Endometrium (tissue), 2 donors: ENCODE measurements around the gene TMEM236.

ENCODE experiments used
- FAIRE-seq: peaks from 2 replicates; lab custom pipeline; 2012; peaks lifted over from hg19 to GRCh38; lab: Jason Lieb, UNC
- donor health status: control.
- donor health status: control.

Gene TMEM236

DNA sequence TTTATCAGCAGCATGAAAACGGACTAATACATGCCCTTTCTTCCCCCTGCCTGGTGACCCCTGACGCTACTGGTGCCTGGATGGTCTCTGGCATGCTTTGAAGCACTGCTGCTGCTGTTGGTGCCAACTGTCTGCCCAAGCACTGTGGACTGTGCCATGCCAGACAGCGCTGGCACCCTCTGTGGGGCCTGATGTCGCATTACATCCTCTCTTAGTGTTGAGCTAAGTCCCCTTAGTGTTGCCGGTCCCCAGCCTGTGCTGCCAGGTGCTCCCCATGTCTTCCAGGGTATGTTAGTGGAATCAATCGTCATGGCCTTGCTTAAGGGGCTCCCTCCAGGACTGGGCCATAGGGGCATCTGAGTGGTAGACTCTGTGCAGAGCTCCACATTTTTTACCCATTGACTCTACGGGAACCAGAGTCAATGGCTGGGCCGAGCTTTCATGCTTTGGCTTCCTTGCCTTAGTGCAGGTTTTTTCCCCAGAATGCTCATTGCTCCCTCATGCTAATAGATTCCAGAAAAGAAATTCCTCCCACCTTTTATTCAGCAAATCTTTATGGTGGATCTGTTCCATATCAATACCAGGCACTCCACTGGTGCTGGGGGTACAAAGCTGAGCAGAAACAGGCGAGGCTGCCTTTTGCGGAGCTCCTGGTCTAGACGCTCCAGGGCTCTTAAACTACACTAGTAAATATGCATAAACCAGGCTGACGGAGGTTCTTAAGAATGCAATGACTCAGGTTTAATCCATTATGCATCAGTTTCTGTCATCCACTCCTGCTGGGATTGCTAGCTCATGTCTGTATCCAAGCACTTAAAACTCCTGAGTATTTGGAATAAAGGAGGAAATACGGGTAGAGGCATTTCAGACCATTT lies 35.3 kb downstream of the TMEM236 start:
- FAIRE-seq: no peak

DNA sequence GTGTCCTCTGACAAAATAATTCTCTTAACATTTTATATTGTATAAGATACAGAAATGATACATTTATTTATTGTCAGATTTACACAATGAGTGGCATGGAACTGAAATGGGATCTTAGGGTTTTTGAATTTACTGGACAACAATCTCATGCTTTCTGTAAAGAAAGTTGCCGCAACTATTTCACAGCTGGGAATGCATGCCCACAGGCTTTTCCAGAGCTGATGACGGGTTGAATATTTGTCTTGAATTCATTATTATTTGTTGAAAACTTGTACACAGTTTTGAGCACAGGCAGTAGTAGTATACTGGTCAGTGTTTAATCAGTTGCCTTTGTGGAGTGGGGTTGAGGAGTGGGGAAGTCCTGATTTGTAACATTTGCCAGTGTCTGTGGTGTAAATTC lies 36.6 kb downstream of the TMEM236 start:
- no peak for FAIRE-seq

DNA sequence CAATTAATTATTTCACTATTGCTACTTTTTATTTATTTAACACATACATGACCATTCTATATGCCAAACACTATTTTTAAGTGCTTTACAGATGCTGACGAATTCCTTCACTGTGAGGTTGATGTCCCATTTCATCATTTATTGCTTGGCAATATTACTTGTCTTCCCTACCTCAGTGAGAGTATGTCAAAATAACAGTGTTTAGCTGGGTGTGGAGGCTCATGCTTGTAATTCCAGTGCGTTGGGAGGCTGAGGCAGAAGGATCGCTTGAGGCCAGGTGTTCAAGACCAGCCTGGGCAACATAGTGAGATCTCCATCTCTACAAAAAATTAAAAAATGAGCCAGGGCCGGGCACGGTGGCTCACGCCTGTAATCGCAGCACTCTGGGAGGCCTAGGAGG lies 37.4 kb downstream of the TMEM236 start:
- no peak for FAIRE-seq

- FAIRE-seq: no peak
These were observed 38.6 kb downstream of the TMEM236 start for GRCh38 chr10:17790651-17791050.

GRCh38 chr10:17792991-17793390 lies 41.0 kb downstream of the TMEM236 start:
- FAIRE-seq: no peak

GRCh38 chr10:17793823-17794644 lies 42.0 kb downstream of the TMEM236 start:
- no peak for FAIRE-seq

- no peak for FAIRE-seq
These were observed 43.1 kb downstream of the TMEM236 start for GRCh38 chr10:17795083-17795482.

DNA sequence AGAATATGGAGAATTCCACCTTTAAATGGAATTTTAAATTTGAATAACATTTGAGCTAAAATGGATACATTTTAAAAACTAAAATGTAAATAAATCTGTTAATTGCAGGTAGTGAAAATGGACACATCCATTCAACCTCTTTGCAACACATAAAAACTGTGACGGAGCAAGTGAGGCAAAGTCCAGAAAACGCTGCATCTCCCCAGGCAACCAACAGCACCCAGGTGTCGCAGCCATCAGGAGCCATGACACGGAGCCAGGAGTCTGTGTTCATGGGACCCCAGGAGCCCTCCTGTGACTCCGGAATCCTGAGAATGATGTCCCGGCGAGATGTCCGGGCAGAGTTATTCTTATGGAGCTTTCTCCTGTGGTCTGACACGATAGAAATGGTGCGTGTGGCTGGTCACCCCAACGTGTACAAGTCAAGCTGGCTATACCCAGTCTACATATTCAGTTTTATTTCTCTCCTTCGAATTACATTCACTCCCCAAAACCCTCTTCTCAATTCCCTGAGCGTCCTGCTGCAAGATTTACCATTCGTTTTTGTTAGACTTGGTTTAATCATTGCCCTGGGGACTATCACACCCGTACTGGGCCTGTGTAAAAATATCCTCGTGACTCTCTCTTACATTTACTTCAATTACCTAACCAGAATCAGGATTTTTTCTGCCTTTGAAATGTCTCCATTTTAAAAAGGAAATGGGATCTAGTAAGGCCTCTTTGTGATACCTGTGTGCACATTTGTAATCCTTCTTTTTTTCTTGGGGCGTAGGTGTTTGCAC lies 44.0 kb downstream of the TMEM236 start:
- no peak for FAIRE-seq

GRCh38 chr10:17801507-17801906 lies 49.5 kb downstream of the TMEM236 start:
- no peak for FAIRE-seq

- FAIRE-seq: no peak
These were observed 50.3 kb downstream of the TMEM236 start for GRCh38 chr10:17802350-17802749.

GRCh38 chr10:17802976-17803375 lies 51.0 kb downstream of the TMEM236 start:
- no peak for FAIRE-seq

GRCh38 chr10:17805330-17805729 lies 53.3 kb downstream of the TMEM236 start:
- no peak for FAIRE-seq

- FAIRE-seq: no peak
These were observed 54.0 kb downstream of the TMEM236 start for GRCh38 chr10:17805921-17806577.

DNA sequence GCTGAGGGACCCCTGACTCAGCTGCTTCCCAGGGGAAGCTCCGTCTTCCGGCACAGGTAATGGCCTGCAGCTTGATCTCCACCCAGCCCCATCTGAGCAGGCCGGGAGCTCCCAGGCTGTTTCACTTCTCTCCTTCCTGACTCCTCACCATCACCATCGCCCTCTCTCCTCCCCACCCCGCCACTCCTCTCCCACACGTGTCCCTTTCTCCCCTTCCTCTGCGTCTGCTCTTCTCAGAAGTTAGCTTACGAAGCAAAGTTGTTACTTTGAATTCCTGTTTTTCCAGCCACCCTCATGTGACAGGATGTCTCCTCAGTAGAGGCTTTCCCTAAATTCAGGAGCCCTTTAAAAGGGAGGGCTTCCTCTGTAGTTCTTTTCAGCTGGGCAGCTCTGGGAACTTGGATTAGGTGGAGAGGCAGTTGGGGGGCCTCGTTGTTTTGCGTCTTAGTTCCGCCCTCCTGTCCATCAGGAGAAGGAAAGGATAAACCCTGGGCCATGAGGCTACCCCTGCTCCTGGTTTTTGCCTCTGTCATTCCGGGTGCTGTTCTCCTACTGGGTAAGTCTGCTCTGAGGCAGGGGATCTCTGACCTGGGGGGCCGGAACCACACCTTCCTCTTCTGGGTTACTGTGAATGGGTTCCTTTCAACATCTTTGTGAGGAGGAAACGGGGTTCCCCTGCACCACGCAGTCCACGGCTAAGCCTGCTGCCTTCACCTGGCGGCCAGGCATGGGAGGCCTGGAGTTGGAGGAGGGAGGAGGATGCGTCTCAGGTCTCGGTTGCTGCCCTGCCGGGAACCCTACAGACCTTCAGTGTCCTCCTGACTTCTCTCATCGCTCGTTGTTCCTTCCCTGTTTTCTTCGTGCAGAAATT lies 57.2 kb downstream of the TMEM236 start, which contains the start of gene MRC1:
Gene MRC1, plus strand, starts transcription at position 378 of the 871 bp plus-strand sequence. Its CDS starts 118 bp downstream, at position 496.
- FAIRE-seq: no peak

DNA sequence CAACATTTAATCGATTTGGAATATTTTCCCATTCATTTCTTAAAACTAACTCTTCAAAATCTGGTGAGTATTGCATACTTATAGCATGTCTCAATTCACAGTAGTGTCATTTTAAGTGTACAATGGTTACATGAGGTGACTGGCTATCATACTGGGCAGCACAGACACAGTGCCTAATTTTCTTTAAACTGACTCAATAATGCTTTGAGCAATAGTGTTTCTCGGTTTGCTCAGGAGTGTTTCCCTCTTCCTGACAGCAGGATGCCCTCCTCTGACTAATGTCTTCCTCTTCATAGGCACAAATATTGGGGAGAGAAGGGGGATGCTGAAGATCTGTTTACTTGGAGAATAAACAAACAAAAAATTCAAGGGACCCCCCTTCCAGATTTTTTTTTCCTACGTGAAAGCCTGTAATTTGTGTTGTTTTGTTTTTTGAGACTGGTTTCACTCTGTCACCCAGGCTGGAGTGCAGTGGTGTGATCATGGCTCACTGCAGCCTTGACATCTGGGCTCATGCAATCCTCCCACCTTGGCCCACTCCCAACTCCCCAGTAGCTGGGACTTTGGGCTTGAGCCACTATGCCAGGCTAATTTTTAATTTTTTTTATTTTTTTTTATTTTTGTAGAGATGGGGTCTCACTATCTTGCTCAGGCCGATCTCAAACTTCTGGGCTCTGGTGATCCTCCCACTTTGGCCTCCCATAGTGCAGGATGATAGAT lies 59.3 kb downstream of the TMEM236 start:
- no peak for FAIRE-seq

DNA sequence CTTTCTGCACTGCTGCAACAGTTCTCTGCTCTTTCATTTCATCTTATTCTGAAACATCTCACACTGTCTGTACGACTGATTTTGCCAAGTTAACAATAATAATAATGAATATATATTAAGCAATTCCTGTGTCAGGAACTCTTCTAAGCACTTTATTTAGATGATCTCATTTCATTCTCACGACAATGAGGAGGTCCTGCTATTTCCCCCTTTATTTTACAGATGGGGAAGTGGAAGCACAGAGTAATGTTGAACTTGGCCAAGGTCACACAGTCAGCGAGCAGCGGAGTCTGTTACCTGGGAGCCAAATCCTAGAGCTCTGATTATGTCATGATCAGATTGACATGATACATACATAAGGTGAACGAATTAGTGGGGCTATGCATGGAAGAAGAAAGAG lies 63.0 kb downstream of the TMEM236 start:
- FAIRE-seq: no peak

DNA sequence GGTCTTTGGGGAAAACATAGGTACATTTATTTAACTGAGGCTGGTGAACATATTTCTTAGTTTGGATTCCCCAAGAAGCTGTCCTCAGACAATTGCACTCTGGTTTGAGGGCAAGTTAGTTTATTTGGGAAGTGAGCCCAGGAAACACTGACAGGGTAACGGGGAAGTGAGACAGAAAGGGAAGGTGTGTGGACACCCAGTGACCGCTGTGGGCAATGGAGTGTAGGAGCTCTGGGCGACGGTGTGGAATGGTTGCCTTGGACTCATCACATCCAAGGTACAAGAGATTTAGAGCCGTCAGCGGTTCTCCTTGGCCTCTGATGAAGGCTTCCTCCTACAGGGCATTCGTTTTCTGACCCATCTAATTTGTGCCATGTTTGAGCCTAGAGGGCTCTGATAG lies 64.2 kb downstream of the TMEM236 start:
- no peak for FAIRE-seq

DNA sequence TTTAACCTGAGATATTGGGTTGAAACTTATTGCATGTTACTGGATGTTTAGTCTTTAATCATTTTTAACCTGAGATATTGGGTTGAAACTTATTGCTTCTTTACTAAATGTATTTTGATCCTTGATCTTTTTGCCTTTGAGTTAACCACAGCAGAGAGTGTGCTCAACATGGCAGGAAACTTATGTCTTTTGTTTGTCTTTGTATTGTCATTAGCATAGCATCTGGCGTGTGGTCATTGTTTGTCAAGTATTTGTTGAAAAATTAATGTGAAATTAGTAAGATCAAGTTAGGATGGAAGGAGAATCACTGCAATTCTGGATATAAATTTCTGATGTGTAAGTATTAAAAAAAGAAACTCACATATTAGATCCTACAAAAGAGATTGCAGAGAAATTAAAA lies 65.3 kb downstream of the TMEM236 start:
- FAIRE-seq: no peak

DNA sequence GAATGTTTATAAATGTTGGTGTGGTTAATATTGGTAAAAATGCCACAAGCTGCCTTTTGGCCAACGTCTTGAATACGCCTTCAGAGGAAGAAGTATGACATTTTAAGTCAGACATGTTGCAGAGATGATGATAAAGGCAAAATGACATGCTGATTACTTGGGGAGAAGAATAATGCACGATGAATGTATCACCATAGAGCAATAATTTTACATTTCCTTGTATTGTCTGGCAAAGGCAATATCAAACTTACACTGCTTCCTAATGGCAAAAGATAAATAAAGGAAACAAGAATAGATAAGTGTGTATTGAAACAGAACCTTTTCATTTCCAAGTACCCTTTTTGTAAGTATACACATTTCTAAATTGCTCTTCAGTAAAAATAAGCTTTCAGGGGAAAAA lies 65.8 kb downstream of the TMEM236 start:
- FAIRE-seq: no peak

- no peak for FAIRE-seq
These were observed 67.8 kb downstream of the TMEM236 start for GRCh38 chr10:17819836-17820235.
